Measurements from ENCODE around the gene MTF2.

GRCh38 chr1:93079685-93080141 is 630 bp downstream of the MTF2 start:
- TF ChIP-seq, protein P1, sequence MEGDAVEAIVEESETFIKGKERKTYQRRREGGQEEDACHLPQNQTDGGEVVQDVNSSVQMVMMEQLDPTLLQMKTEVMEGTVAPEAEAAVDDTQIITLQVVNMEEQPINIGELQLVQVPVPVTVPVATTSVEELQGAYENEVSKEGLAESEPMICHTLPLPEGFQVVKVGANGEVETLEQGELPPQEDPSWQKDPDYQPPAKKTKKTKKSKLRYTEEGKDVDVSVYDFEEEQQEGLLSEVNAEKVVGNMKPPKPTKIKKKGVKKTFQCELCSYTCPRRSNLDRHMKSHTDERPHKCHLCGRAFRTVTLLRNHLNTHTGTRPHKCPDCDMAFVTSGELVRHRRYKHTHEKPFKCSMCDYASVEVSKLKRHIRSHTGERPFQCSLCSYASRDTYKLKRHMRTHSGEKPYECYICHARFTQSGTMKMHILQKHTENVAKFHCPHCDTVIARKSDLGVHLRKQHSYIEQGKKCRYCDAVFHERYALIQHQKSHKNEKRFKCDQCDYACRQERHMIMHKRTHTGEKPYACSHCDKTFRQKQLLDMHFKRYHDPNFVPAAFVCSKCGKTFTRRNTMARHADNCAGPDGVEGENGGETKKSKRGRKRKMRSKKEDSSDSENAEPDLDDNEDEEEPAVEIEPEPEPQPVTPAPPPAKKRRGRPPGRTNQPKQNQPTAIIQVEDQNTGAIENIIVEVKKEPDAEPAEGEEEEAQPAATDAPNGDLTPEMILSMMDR (IDR thresholded peaks at IDR 0.05; ENCODE audit: low read depth, low read length): no peak
- TF ChIP-seq POLR2A (IDR thresholded peaks at IDR 0.05; ENCODE audit: extremely low read depth, insufficient read length) (no peak), MYC (IDR thresholded peaks at IDR 0.05; ENCODE audit: low read depth, low read length) (no peak)

Measured in NB4 (cell line).